OCI-M2 (cell line): Measurements from ENCODE around the gene SLC14A1.

Source experiments
- DNase-seq: peaks from one replicate; lab custom pipeline; 2025; ENCODE audit not compliant: unreplicated experiment; lab: John Stamatoyannopoulos, UW

The SLC14A1 gene

DNA sequence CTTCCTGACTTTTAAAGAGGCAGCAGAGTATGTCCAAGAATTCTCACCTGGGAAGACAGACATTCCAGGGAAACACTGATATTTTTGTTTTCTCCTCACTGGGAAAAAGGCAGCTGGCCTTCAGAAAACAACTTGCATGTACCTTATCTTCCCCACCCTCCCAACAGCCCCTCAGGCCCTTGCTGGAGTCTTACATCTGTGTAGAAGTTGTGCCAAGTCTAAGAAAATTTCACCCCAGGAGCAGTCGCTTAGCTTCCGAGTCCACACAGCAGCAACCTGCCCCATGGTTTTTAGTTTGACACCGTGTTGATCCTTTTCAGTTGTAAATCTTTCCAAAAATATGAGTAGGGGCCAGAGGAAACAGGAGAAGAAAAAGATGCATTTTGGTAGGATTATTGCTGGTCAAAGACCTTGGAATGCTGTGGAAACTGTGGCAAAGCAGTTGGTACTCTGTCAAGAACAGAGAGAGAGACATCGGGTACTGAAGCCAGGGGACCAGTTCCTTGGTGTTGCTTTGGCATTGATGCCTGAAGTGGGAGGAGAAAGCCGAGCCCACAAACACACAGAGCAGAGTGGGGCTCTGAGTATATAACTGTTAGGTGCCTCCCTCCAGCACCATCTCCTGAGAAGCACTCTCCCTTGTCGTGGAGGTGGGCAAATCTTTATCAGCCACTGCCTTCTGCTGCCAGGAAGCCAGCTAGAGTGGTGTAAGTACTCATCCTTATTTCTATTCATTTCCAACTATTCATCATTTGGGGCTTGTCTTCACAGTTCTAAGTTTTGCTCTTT, at the start of gene SLC14A1:
TSS of gene SLC14A1 (plus strand) at position 615 of the 789 bp plus-strand sequence. CDS start 6,140 bp downstream, outside the sequence.
- no peak for DNase-seq

- no peak for DNase-seq
Observed at GRCh38 chr18:45677276-45677807, 46.6 kb upstream of the SLC14A1 start.

GRCh38 chr18:45678441-45678840, 45.5 kb upstream of the SLC14A1 start:
- DNase-seq, result no peak

DNA sequence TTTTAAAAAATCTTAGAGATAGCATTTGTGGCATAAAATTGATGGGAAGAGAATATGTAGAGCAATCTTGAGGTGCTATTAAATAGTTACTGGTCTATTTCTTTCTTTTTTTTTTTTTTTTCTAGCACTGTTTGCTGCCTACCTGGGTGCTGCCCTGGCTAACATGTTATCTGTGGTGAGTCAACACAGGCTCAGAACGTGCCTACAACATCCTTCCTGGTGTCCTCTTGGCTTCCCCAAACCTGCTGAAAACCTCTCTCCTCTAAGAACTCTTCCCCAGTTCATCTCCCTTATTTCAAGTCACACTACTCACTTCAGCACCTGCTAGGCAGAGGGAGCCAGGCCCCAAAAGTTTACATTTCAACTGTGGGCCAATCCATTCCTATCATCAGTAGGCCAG, 45.1 kb upstream of the SLC14A1 start:
- no peak for DNase-seq

GRCh38 chr18:45680066-45680690, 43.8 kb upstream of the SLC14A1 start:
- DNase-seq, result no peak

GRCh38 chr18:45682181-45682580, 41.8 kb upstream of the SLC14A1 start:
- no peak for DNase-seq

DNA sequence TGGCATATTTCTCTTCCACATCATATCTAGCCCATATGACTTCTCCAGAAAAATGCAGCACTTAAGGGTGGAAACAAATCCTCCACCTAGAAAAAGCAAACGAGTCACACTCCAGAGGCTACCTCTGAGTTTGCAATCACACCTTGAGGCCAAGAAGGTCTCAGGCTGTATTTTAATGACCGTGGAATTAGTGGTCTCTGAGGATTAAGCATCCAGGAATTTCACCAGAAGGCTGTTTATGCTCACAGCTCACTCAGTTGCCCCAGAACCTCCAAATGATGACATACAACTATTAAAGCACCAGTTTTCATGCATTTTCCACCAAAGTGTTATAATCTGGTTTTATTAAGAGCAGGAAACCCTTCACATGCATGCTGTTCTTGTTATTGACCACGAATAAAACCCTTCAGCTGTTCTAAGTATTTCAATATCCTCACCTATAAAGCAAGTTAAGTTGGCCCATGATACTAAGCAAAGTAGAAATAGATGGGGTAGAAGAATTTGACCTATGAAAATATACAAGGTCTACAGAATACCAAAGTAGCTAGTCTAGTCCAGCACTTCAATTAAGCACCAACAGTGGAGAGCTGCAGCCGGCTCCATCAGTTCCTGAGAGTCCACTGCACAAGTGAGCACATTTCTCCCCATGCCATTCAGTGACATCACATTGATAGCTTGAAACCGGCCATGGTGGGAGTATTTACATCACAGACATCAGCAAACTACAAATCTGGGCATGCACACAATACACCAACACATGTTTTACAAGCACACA, 39.5 kb upstream of the SLC14A1 start:
- no peak for DNase-seq

GRCh38 chr18:45686891-45687611, 36.9 kb upstream of the SLC14A1 start:
- no peak for DNase-seq

DNA sequence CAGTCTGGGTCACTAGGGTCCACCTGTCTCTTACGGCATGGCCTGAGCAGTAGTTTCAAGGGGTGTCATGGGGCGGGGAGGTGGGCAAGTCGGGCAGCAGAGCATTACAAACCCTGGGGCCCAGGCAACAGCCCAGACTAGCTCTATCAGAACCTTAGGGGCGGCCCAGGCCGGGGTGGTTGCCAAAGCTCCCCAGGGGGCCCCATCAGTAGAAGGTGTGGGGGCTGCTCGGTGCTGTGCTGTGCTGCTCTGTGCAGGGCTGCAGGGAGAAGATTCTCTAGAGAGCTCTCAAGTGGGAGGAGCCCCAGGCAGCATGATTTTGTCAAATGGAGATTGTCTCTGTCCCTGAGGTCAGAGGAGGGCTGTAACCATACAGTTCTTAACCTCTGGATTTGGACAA, 36.4 kb upstream of the SLC14A1 start:
- DNase-seq, result no peak

DNA sequence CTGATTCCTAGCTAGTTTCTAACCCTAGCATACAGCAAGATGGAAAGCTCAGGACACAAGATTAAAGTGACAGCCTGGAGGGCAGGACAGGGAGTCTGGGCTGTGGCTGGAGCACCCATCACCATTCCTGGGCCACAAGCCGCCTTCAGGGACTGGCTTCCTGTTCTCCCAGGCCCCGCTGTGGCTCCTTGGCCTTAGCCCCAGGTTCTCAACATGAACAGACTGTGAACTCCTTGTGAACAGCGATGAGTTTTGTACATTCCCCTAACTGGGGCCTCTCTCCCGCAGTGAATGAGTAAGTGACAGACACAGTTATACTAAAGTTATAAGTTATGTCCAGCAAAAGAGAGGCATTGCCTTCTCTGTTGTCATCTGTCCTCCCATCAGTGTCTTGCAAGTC, 35.9 kb upstream of the SLC14A1 start:
- no peak for DNase-seq

DNA sequence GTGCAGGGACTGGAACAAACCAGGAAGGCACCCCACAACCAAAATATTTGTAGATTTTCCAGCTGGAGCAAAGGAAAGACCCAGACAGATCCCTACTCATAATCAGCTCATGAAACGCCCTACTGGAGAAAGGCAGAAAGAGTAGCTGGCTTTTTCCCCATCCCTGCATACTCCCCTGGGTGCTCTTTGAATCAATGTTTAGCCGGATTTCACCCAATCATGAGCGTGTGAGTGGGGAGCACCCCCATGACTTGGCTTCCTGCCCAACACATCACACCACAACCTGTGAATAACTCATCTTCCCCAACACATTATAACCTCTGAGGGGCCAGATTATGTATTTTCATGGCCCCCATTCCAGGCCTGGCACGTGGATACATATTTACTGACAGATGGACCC, 35.1 kb upstream of the SLC14A1 start:
- no peak for DNase-seq

DNA sequence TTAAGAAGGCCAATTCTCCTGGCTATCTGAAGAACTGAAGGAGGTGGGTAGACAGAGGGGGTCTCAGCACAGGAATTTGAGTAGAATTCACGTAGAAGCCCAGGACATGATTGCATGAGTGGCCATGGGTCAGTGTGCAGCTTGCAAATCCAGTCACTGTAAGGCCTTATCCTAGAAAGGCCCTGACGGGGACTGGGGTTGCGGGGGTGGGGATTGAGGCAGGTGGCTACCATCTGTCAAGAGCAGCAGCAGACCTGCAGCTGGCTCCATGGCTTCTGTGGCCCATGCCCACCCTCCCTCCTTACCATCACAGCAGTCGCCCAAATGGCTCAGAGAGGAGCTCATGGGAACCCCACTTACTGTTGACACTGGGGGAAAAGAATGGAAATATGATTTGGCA, 34.6 kb upstream of the SLC14A1 start:
- no peak for DNase-seq

- DNase-seq, result peak; percentile 44
Observed at GRCh38 chr18:45690975-45691815, 32.8 kb upstream of the SLC14A1 start.

- no peak for DNase-seq
Observed at GRCh38 chr18:45691816-45692179, 32.2 kb upstream of the SLC14A1 start.

- no peak for DNase-seq
Observed at GRCh38 chr18:45702708-45703265, 21.2 kb upstream of the SLC14A1 start.

- no peak for DNase-seq
Observed at GRCh38 chr18:45708831-45709230, 15.2 kb upstream of the SLC14A1 start.

DNA sequence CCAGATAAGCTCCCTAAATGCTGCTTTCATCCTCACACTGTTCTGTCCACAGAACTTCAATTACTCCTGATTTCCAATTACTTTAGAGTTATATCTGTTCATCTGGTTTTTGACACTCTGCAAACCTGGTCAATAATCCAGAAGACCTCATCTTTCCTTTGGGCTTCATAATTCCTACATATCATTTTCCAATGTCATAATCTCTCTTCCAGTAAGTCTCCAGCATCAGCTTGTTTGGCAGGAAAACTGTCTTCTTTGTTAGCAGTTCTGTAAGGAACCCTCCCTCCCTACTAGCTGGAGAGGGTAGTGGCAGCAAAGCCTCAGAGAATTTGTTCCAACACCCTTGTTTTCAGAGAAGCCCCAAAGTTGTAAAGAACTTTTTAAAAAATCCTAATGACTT, 11.9 kb upstream of the SLC14A1 start:
- no peak for DNase-seq

GRCh38 chr18:45713239-45713638, 10.7 kb upstream of the SLC14A1 start:
- no peak for DNase-seq

DNA sequence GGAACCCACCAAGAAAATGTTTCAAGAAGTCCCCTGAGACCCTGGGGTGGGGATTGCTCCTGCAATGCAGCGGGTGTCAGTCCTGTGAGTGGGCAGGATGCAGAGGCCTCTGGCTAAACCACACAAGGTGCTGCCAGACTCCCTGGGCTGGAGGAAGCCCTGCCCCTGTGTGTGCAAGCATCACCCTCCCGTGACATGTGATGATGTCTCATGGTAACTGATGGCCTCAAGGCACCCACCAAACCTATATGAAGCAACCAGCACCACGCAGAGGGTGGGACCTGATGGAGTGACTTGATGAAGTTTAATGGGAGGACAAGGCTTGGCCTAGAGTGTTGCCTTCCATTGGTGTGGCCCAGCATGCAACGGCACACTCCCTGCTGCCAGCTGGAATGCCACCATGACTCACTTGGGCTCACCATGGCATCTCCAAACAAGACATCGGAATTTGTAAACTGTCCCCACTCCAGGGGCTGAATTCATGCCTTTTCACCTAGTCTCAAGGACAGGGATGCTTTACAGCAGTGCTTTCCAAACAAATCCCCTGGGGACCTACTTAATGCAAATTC, 8.7 kb upstream of the SLC14A1 start:
- DNase-seq, result no peak

DNA sequence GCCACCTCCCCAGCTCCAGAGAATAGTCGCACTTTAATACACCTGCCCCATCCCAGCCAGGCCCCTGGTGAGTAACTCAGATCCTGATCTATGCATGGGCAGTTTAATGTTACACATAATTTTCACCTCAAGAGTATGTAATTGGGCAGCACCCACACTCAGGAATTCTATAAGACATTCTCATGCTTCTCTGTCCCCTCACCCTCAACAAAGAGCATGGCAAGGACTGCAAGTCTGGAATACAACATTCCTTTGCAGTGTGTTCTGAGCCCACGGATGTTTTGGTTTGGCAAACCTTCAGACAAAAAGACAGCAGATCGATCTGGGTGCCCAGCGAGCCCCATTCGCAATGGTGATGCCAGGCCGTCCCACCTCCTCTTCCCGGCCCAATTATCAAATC, 4.9 kb upstream of the SLC14A1 start:
- no peak for DNase-seq
